ENCODE measurements around the gene TNP1.

TNP1 gene

GRCh38 chr2:216856406-216857065 lies 3.3 kb downstream of the TNP1 start:
- no peaks in the 10 kb centered on the region for H3K36me3 ChIP-seq (ENCODE audit: control insufficient read depth, low read depth, low read length)
- H3K9ac ChIP-seq (ENCODE audit: low read length) = no peak overlapping the region
- H3K4me3 ChIP-seq (ENCODE audit: low read length) = no peak overlapping the region
- H3K27me3 ChIP-seq (ENCODE audit: control insufficient read depth, insufficient read depth, low read length) = no peaks in the 10 kb centered on the region
- no peaks in the 10 kb centered on the region for H3K9me3 ChIP-seq (ENCODE audit: control insufficient read depth, low read depth, low read length)
- peaks cover 4% of the 10 kb centered on the region for H3K4me1 ChIP-seq (ENCODE audit: control insufficient read depth, low read depth, low read length)
- no peak overlapping the region for H3K27ac ChIP-seq (ENCODE audit: low read length)

DNA sequence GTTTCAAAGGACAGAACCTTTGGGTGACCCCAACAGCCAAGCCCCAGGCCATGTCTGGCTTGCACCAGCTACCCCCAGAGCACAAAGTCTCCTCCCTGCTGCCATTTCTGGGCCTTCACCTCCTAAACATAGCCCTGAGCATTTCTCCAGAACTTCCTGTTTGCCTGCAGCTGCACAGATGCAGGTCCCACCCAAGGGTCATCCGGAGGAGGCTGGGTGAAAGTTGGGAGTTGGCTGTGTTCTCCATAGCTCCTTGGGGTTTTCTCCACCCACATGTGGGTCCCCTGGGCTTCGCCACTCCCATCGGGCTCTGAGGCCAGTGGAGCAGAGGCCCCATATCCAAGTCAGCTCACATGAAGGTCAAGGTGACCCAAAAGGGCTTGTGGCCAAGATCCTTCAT lies 4.3 kb downstream of the TNP1 start:
- no peak overlapping the region for H3K27ac ChIP-seq (ENCODE audit: low read length)

DNA sequence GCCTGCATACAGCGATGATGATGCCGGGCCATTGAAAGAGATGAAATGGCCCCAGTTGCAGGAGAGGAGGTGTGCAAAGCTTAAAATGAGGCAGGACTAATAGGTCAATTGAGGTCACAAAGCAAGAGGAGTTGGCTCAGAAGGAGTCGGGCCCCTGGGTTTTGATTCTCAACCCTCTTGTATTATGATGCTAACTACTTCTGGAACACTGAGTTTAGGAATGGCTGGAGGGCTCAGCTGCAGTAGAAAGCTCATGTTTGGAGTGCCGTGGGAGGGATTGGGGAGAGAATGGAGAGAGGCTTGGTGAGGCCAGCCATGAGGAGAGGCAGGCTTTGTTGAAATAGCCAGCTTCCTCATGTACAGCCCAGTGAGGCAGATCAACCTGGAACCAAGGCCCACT lies 4.8 kb downstream of the TNP1 start:
- Histone ChIP-seq H3K27ac (ENCODE audit: low read length) (no peak overlapping the region), H3K4me1 (ENCODE audit: control insufficient read depth, low read depth, low read length) (peaks cover 4% of the 10 kb centered on the region), H3K27me3 (ENCODE audit: control insufficient read depth, insufficient read depth, low read length) (no peaks in the 10 kb centered on the region), H3K9ac (ENCODE audit: low read length) (no peak overlapping the region), H3K36me3 (ENCODE audit: control insufficient read depth, low read depth, low read length) (no peaks in the 10 kb centered on the region), H3K4me3 (ENCODE audit: low read length) (no peak overlapping the region), H3K9me3 (ENCODE audit: control insufficient read depth, low read depth, low read length) (no peaks in the 10 kb centered on the region)

More for the DNA sequence above, 4.3 kb downstream of the TNP1 start:
- no peak overlapping the region for H3K9ac ChIP-seq (ENCODE audit: low read length)
- H3K9me3 ChIP-seq (ENCODE audit: control insufficient read depth, low read depth, low read length) = no peaks in the 10 kb centered on the region
- no peaks in the 10 kb centered on the region for H3K27me3 ChIP-seq (ENCODE audit: control insufficient read depth, insufficient read depth, low read length)
- H3K36me3 ChIP-seq (ENCODE audit: control insufficient read depth, low read depth, low read length) = no peaks in the 10 kb centered on the region
- peaks cover 4% of the 10 kb centered on the region for H3K4me1 ChIP-seq (ENCODE audit: control insufficient read depth, low read depth, low read length)
- H3K4me3 ChIP-seq (ENCODE audit: low read length) = no peak overlapping the region

DNA sequence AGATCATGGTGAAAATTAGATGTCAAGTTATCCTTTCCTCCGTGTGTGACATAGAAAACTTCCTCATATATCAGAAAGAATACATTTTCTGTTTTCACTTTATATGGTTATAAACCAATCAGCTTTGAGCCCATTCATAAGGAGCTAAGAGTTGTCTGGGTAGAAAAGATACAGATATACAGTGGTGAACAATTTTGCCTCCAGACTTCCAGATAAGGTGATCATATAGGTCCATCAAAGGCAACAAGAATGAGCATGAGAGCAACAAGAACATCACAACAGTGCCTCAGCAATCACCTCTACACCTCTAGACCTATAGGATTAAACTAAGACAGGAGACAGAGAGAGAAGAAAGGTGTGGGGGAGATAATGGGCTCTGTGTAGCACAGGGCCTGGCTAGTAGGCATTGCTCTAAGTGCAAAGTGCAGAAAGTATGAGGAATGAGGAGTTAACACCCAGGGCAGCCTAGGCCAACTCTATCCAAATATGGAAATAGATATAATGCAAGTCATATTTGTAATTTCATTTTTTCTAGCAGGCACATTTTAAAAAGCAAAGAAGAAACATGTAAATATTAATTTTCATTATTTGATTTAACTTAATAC lies 8.3 kb downstream of the TNP1 start:
- H3K4me1 ChIP-seq (ENCODE audit: control insufficient read depth, low read depth, low read length) = no peaks in the 10 kb centered on the region
- no peaks in the 10 kb centered on the region for H3K9me3 ChIP-seq (ENCODE audit: control insufficient read depth, low read depth, low read length)
- no peak overlapping the region for H3K4me3 ChIP-seq (ENCODE audit: low read length)

GRCh38 chr2:216850665-216851322 lies 9.1 kb downstream of the TNP1 start:
- Histone ChIP-seq H3K4me1 (ENCODE audit: control insufficient read depth, low read depth, low read length) (no peaks in the 10 kb centered on the region), H3K4me3 (ENCODE audit: low read length) (no peak overlapping the region), H3K27me3 (ENCODE audit: control insufficient read depth, insufficient read depth, low read length) (no peaks in the 10 kb centered on the region), H3K9ac (ENCODE audit: low read length) (no peak overlapping the region), H3K27ac (ENCODE audit: low read length) (no peak overlapping the region), H3K36me3 (ENCODE audit: control insufficient read depth, low read depth, low read length) (no peaks in the 10 kb centered on the region), H3K9me3 (ENCODE audit: control insufficient read depth, low read depth, low read length) (no peaks in the 10 kb centered on the region)

More for the DNA sequence above, 8.3 kb downstream of the TNP1 start:
- no peaks in the 10 kb centered on the region for H3K36me3 ChIP-seq (ENCODE audit: control insufficient read depth, low read depth, low read length)
- no peaks in the 10 kb centered on the region for H3K27me3 ChIP-seq (ENCODE audit: control insufficient read depth, insufficient read depth, low read length)
- H3K9ac ChIP-seq (ENCODE audit: low read length) = no peak overlapping the region
- no peak overlapping the region for H3K27ac ChIP-seq (ENCODE audit: low read length)

- Histone ChIP-seq H3K27me3 (ENCODE audit: control insufficient read depth, insufficient read depth, low read length) (no peaks in the 10 kb centered on the region), H3K9me3 (ENCODE audit: control insufficient read depth, low read depth, low read length) (no peaks in the 10 kb centered on the region), H3K4me1 (ENCODE audit: control insufficient read depth, low read depth, low read length) (no peaks in the 10 kb centered on the region), H3K36me3 (ENCODE audit: control insufficient read depth, low read depth, low read length) (no peaks in the 10 kb centered on the region), H3K9ac (ENCODE audit: low read length) (no peak overlapping the region), H3K4me3 (ENCODE audit: low read length) (no peak overlapping the region), H3K27ac (ENCODE audit: low read length) (no peak overlapping the region)
Observed at GRCh38 chr2:216849987-216850386, 9.9 kb downstream of the TNP1 start.

GRCh38 chr2:216845426-216845825 lies 14.4 kb downstream of the TNP1 start:
- H3K9ac ChIP-seq (ENCODE audit: low read length) = no peak overlapping the region
- H3K27me3 ChIP-seq (ENCODE audit: control insufficient read depth, insufficient read depth, low read length) = no peaks in the 10 kb centered on the region
- no peaks in the 10 kb centered on the region for H3K9me3 ChIP-seq (ENCODE audit: control insufficient read depth, low read depth, low read length)
- no peaks in the 10 kb centered on the region for H3K36me3 ChIP-seq (ENCODE audit: control insufficient read depth, low read depth, low read length)
- H3K27ac ChIP-seq (ENCODE audit: low read length) = no peak overlapping the region
- no peaks in the 10 kb centered on the region for H3K4me1 ChIP-seq (ENCODE audit: control insufficient read depth, low read depth, low read length)
- H3K4me3 ChIP-seq (ENCODE audit: low read length) = no peak overlapping the region

DNA sequence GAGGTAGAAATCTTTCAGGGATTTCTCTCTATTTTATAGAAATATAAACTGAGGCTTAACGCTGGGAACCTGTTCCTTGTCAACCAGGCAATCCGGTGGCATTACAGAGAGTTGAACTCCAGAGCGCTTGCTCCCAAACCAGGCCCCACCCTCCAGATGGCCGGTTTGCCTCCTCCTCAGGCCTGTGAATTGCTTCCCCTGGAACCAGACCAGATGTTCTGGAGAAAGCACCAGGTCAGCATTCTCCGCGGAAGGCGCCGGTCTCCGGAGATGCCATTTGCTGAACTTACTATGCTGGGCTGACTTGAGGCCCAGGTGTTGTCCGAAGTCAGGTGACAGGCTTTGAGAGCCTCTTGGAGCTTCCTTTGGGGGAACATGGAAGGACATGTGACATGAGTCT lies 17.2 kb downstream of the TNP1 start:
- no peaks in the 10 kb centered on the region for H3K9me3 ChIP-seq (ENCODE audit: control insufficient read depth, low read depth, low read length)
- H3K4me1 ChIP-seq (ENCODE audit: control insufficient read depth, low read depth, low read length) = no peaks in the 10 kb centered on the region
- no peaks in the 10 kb centered on the region for H3K27me3 ChIP-seq (ENCODE audit: control insufficient read depth, insufficient read depth, low read length)
- H3K27ac ChIP-seq (ENCODE audit: low read length) = no peak overlapping the region
- no peaks in the 10 kb centered on the region for H3K36me3 ChIP-seq (ENCODE audit: control insufficient read depth, low read depth, low read length)
- no peak overlapping the region for H3K4me3 ChIP-seq (ENCODE audit: low read length)
- no peak overlapping the region for H3K9ac ChIP-seq (ENCODE audit: low read length)

- no peaks in the 10 kb centered on the region for H3K27me3 ChIP-seq (ENCODE audit: control insufficient read depth, insufficient read depth, low read length)
- no peaks in the 10 kb centered on the region for H3K36me3 ChIP-seq (ENCODE audit: control insufficient read depth, low read depth, low read length)
- H3K9me3 ChIP-seq (ENCODE audit: control insufficient read depth, low read depth, low read length) = no peaks in the 10 kb centered on the region
- H3K27ac ChIP-seq (ENCODE audit: low read length) = no peak overlapping the region
- no peak overlapping the region for H3K4me3 ChIP-seq (ENCODE audit: low read length)
- H3K9ac ChIP-seq (ENCODE audit: low read length) = no peak overlapping the region
- no peaks in the 10 kb centered on the region for H3K4me1 ChIP-seq (ENCODE audit: control insufficient read depth, low read depth, low read length)
Observed at GRCh38 chr2:216839688-216840087, 20.2 kb downstream of the TNP1 start.

DNA sequence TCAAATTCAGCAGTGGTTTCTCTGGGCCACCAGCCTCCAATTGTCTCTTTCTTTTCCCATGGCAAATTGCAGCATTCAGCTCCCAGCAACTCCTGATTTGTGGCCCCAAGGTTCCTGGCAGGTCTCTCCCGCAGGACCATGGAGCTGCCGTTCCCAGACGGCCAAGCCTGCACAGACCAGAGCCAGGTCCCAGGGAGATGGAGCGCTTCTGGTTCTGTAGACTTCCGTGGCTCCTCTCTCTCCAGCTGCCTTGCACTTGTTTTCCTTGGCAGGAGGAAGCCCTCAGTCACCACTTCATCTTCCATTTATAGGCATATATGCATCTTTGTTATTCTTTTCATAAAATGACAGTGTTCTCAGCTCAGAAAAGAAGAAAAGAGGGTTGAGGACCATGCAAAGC lies 21.7 kb downstream of the TNP1 start:
- H3K27ac ChIP-seq (ENCODE audit: low read length) = no peak overlapping the region
- H3K9ac ChIP-seq (ENCODE audit: low read length) = no peak overlapping the region
- H3K27me3 ChIP-seq (ENCODE audit: control insufficient read depth, insufficient read depth, low read length) = no peaks in the 10 kb centered on the region
- H3K4me1 ChIP-seq (ENCODE audit: control insufficient read depth, low read depth, low read length) = no peaks in the 10 kb centered on the region
- H3K4me3 ChIP-seq (ENCODE audit: low read length) = no peak overlapping the region
- no peaks in the 10 kb centered on the region for H3K9me3 ChIP-seq (ENCODE audit: control insufficient read depth, low read depth, low read length)
- H3K36me3 ChIP-seq (ENCODE audit: control insufficient read depth, low read depth, low read length) = no peaks in the 10 kb centered on the region

- H3K4me1 ChIP-seq (ENCODE audit: control insufficient read depth, low read depth, low read length) = no peaks in the 10 kb centered on the region
- H3K27me3 ChIP-seq (ENCODE audit: control insufficient read depth, insufficient read depth, low read length) = no peaks in the 10 kb centered on the region
- no peak overlapping the region for H3K4me3 ChIP-seq (ENCODE audit: low read length)
- H3K9me3 ChIP-seq (ENCODE audit: control insufficient read depth, low read depth, low read length) = no peaks in the 10 kb centered on the region
- no peak overlapping the region for H3K9ac ChIP-seq (ENCODE audit: low read length)
- no peak overlapping the region for H3K27ac ChIP-seq (ENCODE audit: low read length)
- H3K36me3 ChIP-seq (ENCODE audit: control insufficient read depth, low read depth, low read length) = no peaks in the 10 kb centered on the region
Observed at GRCh38 chr2:216837740-216838139, 22.1 kb downstream of the TNP1 start.

DNA sequence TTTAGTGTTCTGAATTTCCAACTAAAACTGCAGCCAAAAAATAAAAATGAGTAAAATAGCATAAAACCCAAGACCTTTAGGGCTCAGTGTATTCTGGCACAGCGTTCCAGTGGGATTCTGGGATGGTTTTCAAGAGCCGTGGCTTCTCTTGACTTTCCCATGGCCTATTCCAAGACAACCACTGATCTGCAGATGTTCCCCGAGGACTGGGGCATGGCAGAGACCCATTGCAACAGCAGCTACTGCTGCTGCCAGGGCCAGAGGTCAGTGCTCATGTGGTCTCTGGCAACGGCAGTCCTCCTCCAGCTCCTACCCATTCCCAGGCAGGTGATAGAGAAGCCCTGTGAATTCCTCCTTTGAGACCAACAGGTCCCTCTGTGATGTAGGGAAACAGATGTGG lies 26.8 kb downstream of the TNP1 start:
- no peak overlapping the region for H3K9ac ChIP-seq (ENCODE audit: low read length)
- H3K27ac ChIP-seq (ENCODE audit: low read length) = no peak overlapping the region
- no peak overlapping the region for H3K4me3 ChIP-seq (ENCODE audit: low read length)
- no peaks in the 10 kb centered on the region for H3K36me3 ChIP-seq (ENCODE audit: control insufficient read depth, low read depth, low read length)
- H3K9me3 ChIP-seq (ENCODE audit: control insufficient read depth, low read depth, low read length) = no peaks in the 10 kb centered on the region
- H3K27me3 ChIP-seq (ENCODE audit: control insufficient read depth, insufficient read depth, low read length) = no peaks in the 10 kb centered on the region
- H3K4me1 ChIP-seq (ENCODE audit: control insufficient read depth, low read depth, low read length) = no peaks in the 10 kb centered on the region
